Prostate gland (tissue), 2 donors: ENCODE measurements around the gene ANO6. TPM values are rescaled to one million over a fixed set of nuclear protein-coding genes. Genes with fewer than 3 reads are reported as not detected.

Experiments
- DNase-seq: peaks from one replicate; pipeline ENCODE4 v3.0.0-alpha.2; 2019; ENCODE audit warnings: low spot score
- H3K27ac ChIP-seq, 2 donors: fragments of 200-600 bp; sonication (generic); 2 replicates each; pipeline ENCODE4 v1.5.1; 2017 to 2019
- H3K27me3 ChIP-seq: fragments of 200-600 bp; sonication (generic); replicated peaks from 2 replicates; pipeline ENCODE4 v1.5.1; 2019; ENCODE audit not compliant: insufficient read depth
- H3K36me3 ChIP-seq, 2 donors: fragments of 200-600 bp; sonication (generic); 1 replicate in 1 of 2; 2 replicates in 1 of 2; pipeline versions ENCODE4 v1.5.1 to v1.8.1; 2017 to 2019
- H3K4me1 ChIP-seq: fragments of 200-600 bp; sonication (generic); replicated peaks from 2 replicates; pipeline ENCODE4 v1.5.1; 2019
- H3K4me3 ChIP-seq, 2 donors: fragments of 200-600 bp; sonication (generic); 2 replicates each; pipeline ENCODE4 v1.5.1; 2017 to 2019
- H3K9me3 ChIP-seq: fragments of 200-600 bp; sonication (generic); 2 replicates; pipeline ENCODE4 v1.5.1; 2017
- POLR2A ChIP-seq: fragments of 450-650 bp; IDR thresholded peaks from one replicate; pipeline ENCODE4 v1.6.1; 2016; ENCODE audit warnings: antibody characterized with exemption, mild to moderate bottlenecking
- POLR2AphosphoS5 ChIP-seq: sonication (generic); formaldehyde crosslinking; IDR thresholded peaks from one replicate; pipeline ENCODE4 v1.6.1; 2017; ENCODE audit warnings: antibody characterized with exemption
- WGBS: methylation state at CpG from one replicate; pipeline ENCODE4 v1.1.5; 2018; 5-methylcytosine and 5-hydroxymethylcytosine counted together
- intact Hi-C: fragments of 100-400 bp; cut with DNase I; formaldehyde crosslinking; loops from one replicate; pipeline ENCODE4 v1.14.2; 2022
- total RNA-seq, 2 donors: library from RNA; depleted of rRNA; stranded (reverse); fragments of >200 nt; gene quantifications; one replicate each; pipeline ENCODE4 v1.1.0, GENCODE V29; 2016
- TF ChIP-seq, protein P1 (sequence below), 4 experiments: fragments of 200-600 bp in 2 of 4; fragments of 450-650 bp in 2 of 4; sonication (generic) in 2 of 4; IDR thresholded peaks; 1 replicate in 3 of 4; 2 replicates in 1 of 4; pipeline ENCODE4 v1.5.1; 2016 to 2019; ENCODE audit warnings: antibody characterized with exemption in 4 of 4, mild to moderate bottlenecking in 2 of 4, moderate library complexity in 2 of 4

ANO6 gene
- total RNA-seq, 2 donors from 2014 or later: 36.8 to 78.8 TPM

DNA sequence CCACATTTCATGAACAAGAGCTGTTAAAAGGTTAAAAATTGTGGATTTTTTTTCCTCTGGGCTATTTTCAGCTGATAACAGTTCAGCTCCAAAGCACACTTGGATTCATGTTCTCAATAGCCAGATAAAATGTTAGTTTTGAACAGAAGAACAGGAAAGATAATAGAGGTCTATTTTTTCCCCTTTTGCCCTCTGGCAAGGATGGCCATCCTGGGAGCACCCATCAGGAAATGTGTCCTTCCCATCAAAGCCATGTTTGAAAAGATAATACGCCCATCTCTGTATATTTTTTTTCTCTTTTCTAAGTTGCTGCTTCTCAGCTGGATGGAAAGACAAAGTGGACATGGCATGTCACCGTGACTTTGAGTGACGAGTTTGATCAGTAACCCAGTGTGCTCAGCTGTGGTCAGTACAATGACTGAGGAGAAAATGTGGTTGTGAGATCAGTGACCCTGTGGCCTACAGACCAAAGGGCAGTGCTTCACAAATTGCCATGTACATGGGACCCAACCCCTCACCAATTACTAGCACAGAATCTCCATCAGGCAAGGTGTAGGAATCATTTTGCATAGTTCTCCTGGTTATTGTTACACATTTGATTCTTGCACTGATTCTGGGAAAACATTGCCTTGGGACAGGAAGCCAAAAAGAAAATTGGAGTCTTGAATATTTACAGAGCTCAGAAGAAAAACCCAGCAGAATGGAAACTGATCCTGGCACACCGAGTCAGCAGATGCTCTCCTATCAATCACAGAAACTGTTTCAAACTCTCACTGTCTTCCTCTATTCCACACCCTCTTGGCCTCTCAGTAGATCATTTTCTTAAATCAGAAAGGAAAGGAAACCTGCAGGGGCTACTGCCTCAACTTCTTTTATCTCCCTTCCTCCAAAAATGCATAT, 64.3 kb downstream of the ANO6 start:
- no peak for TF ChIP-seq POLR2AphosphoS5
- TF ChIP-seq, protein P1, sequence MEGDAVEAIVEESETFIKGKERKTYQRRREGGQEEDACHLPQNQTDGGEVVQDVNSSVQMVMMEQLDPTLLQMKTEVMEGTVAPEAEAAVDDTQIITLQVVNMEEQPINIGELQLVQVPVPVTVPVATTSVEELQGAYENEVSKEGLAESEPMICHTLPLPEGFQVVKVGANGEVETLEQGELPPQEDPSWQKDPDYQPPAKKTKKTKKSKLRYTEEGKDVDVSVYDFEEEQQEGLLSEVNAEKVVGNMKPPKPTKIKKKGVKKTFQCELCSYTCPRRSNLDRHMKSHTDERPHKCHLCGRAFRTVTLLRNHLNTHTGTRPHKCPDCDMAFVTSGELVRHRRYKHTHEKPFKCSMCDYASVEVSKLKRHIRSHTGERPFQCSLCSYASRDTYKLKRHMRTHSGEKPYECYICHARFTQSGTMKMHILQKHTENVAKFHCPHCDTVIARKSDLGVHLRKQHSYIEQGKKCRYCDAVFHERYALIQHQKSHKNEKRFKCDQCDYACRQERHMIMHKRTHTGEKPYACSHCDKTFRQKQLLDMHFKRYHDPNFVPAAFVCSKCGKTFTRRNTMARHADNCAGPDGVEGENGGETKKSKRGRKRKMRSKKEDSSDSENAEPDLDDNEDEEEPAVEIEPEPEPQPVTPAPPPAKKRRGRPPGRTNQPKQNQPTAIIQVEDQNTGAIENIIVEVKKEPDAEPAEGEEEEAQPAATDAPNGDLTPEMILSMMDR (IDR thresholded peaks at IDR 0.05): no peak
- TF ChIP-seq POLR2A: no peak
- Histone ChIP-seq H3K9me3 (no peaks in the 10 kb centered on the region), H3K4me1 (no peaks in the 10 kb centered on the region), H3K27ac (no peak overlapping the region), H3K36me3 (no peaks in the 10 kb centered on the region), H3K4me3 (no peak overlapping the region), H3K27me3 (no peaks in the 10 kb centered on the region)
- no peak for DNase-seq
- 91% methylated on average over 4 of the region's 4 CpGs for WGBS
- intact Hi-C loops: loop anchor here (5.0 kb wide), 1 partner anchor 63 kb away; the partner anchor contains the start of gene ANO6

DNA sequence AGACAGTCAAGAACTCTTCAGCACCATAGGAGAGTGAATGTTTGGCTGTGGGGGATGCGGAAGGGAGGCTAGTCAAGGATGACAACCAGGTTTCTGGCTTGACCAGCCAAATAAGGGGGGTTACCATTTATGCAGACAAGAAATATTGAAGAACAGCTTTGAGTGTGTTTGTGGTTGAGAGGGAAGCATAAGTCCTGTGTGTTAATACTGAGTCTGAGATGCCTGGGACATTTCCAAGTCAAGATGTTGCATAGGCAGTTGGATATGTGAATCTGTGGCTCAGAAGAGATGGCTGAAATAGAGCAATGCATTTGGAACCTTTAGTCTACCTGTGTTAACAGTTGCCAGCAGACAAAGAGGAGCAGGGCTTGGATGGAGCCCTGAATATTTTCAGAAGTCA, 66.1 kb downstream of the ANO6 start:
- TF ChIP-seq POLR2AphosphoS5 (no peak), POLR2A (no peak)
- TF ChIP-seq, protein P1 (IDR thresholded peaks at IDR 0.05): no peak
- no peak overlapping the region for H3K27ac ChIP-seq
- H3K4me3 ChIP-seq: no peak overlapping the region
- H3K27me3 ChIP-seq: no peaks in the 10 kb centered on the region
- intact Hi-C loops: no loop called here
- H3K4me1 ChIP-seq: no peaks in the 10 kb centered on the region
- H3K9me3 ChIP-seq: no peaks in the 10 kb centered on the region
- H3K36me3 ChIP-seq: no peaks in the 10 kb centered on the region
- WGBS: 100% methylated on average over 1 of the region's 1 CpG
- no peak for DNase-seq

DNA sequence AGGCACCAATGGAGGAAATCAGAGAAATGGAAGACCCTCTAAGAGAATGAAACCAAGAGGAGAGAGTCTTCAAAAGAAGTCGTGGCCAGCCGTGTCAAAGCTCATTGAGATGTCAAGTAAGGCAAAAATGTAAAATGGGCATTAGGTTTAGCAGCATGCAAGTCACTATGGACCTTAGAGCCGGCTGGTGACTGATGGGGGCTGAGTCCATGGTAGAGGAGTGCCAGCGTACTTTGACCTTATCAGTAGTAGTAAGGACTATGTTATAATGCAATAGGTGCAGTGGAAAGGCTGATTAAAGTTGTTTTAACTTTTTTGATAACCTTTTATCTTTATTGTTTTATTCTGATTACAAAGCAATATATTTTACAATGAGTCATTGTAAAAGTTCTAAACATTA, 66.5 kb downstream of the ANO6 start:
- 98% methylated on average over 4 of the region's 4 CpGs for WGBS
- Histone ChIP-seq H3K4me3 (no peak overlapping the region), H3K4me1 (no peaks in the 10 kb centered on the region), H3K9me3 (no peaks in the 10 kb centered on the region), H3K27ac (no peak overlapping the region), H3K36me3 (no peaks in the 10 kb centered on the region), H3K27me3 (no peaks in the 10 kb centered on the region)
- intact Hi-C loops: no loop called here
- DNase-seq: no peak
- TF ChIP-seq POLR2A: no peak
- TF ChIP-seq POLR2AphosphoS5: no peak
- TF ChIP-seq, protein P1 (IDR thresholded peaks at IDR 0.05): no peak

DNA sequence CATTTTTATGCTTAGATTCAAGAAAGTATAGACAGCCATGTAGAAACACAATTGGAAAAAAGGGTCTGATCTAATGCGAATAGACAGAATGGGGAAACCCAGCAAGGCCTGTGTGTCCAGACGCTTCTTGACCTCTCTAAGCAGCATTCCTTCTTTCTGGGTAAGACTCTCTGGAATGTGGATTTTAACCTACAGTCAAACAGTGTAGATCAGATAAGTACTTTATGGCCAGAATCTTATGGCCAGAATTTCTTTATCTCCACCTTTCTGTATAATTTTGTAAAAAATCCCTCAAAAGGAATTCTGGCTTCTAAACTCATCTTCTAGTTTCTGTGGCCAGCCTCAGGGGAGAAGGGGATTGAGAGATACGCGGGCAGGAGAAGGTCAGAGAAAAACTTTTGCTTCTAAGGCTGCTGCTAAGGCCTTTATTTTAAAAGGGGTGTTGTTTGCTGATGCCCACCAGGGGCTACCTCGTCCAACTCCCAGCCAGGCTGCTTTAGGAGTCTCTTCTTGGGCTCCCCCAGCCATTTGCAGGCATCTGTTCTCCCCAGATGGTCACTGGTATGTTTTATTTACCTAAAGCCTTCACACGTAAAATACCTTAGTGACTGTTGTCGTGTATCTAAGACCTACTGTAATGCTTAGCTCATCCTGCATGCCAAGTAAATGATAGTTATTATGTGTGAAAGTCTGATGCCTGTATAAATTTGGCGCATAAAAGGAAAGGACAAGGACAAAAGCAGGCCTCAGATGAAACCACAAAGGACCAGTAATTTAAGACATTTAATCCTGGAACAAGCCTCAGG, 68.4 kb downstream of the ANO6 start:
- WGBS: 47% methylated on average over 8 of the region's 8 CpGs
- no peaks in the 10 kb centered on the region for H3K9me3 ChIP-seq
- H3K4me1 ChIP-seq: no peaks in the 10 kb centered on the region
- no peak overlapping the region for H3K4me3 ChIP-seq
- DNase-seq: no peak
- TF ChIP-seq POLR2AphosphoS5 (no peak), POLR2A (no peak)
- TF ChIP-seq, protein P1 (IDR thresholded peaks at IDR 0.05): no peak
- intact Hi-C loops: no loop called here
- no peak overlapping the region for H3K27ac ChIP-seq
- no peaks in the 10 kb centered on the region for H3K36me3 ChIP-seq
- H3K27me3 ChIP-seq: no peaks in the 10 kb centered on the region
